ENCODE data around the gene CACNA1B. TPM values are rescaled to one million over a fixed set of nuclear protein-coding genes. Genes with fewer than 3 reads are reported as not detected.

The CACNA1B gene
- total and polyA plus RNA-seq, 9 of the 15 experiments (the other 6 are each of a cell fraction or from before 2014, with no cell fraction given): 0.01 to 0.04 TPM; not detected in 7

DNA sequence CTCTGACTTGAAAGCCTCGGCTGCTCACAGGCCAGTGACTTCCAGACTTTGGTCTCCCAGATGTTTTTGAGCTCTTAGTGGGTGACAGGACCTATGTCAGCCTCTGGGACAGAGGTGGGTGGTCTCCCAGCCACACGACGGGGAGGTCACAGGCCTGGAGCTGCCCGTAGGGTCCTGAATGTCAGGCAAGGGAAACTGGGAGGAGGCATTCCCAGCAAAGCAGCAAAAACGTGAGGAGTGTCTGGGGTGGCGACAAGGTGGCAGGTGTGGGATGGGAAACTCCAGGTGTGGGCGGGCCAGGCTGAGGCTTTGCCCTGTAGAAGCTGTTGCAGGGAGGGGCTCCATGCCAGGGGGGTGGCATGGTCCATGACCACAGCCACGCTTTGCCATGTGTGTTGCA lies 110.5 kb downstream of the CACNA1B start:
- FAIRE-seq (no peak), DNase-seq (ENCODE audit: extremely low read depth in 1 of 4, low spot score in 3 of 4) (no peak), ATAC-seq (no peak)
- Histone ChIP-seq H3K9ac (ENCODE audit: insufficient read depth in 1 of 2, low read depth in 2 of 2, low read length in 2 of 2) (no peak overlapping the region), H3K27ac (ENCODE audit: extremely low read depth, low read depth, low read length) (no peak overlapping the region), H3K4me3 (no peak overlapping the region), H3K9me3 (replicated peaks; ENCODE audit: control insufficient read depth, insufficient read depth, low read depth, low read length) (no peaks in the 10 kb centered on the region), H3K27me3 (ENCODE audit: control insufficient read depth in 2 of 2, insufficient read depth in 2 of 2, low read length in 2 of 2) (peaks cover 8 to 61% of the 10 kb centered on the region in 2 experiments; a peak in 4 of 5 replicates), H3K36me3 (ENCODE audit: control insufficient read depth, insufficient read depth, low read length) (no peaks in the 10 kb centered on the region), H3K9me1 (ENCODE audit: control insufficient read depth, insufficient read depth, low read length) (no peaks in the 10 kb centered on the region), H4K20me1 (replicated peaks; ENCODE audit: control insufficient read depth, insufficient read depth, low read length) (0 out of 2 replicates have a peak, but pooled peaks cover 3% of the 10 kb centered on the region), H3K4me1 (replicated peaks in 1 of 2; ENCODE audit: control insufficient read depth in 2 of 2, insufficient read depth in 2 of 2, low read length in 2 of 2) (no peaks in the 10 kb centered on the region; a peak in 1 of 5 replicates), H3K4me2 (ENCODE audit: insufficient read depth, low read length) (no peak overlapping the region), H3K79me2 (ENCODE audit: control insufficient read depth, insufficient read depth, low read length) (no peaks in the 10 kb centered on the region), H2AFZ (ENCODE audit: low read depth, low read length) (no peak overlapping the region)
- TF ChIP-seq, protein P1, sequence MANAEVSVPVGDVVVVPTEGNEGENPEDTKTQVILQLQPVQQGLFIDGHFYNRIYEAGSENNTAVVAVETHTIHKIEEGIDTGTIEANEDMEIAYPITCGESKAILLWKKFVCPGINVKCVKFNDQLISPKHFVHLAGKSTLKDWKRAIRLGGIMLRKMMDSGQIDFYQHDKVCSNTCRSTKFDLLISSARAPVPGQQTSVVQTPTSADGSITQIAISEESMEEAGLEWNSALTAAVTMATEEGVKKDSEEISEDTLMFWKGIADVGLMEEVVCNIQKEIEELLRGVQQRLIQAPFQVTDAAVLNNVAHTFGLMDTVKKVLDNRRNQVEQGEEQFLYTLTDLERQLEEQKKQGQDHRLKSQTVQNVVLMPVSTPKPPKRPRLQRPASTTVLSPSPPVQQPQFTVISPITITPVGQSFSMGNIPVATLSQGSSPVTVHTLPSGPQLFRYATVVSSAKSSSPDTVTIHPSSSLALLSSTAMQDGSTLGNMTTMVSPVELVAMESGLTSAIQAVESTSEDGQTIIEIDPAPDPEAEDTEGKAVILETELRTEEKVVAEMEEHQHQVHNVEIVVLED (CRISPR knock-in tag; IDR thresholded peaks at IDR 0.05): no peak
- TF ChIP-seq SAFB (IDR thresholded peaks at IDR 0.05; ENCODE audit: borderline replicate concordance, low read depth, low read length) (no peak), ZNF24 (IDR thresholded peaks at IDR 0.05) (no peak), ZNF408 (CRISPR knock-in tag; IDR thresholded peaks at IDR 0.05; ENCODE audit: low read depth) (no peak), PRMT5 (CRISPR knock-in tag; IDR thresholded peaks at IDR 0.05) (no peak), TGIF2 (CRISPR knock-in tag; IDR thresholded peaks at IDR 0.05) (no peak), NFATC3 (IDR thresholded peaks at IDR 0.05) (no peak), TAL1 (IDR thresholded peaks at IDR 0.05) (no peak), RBM25 (IDR thresholded peaks at IDR 0.05; ENCODE audit: low read depth, low read length, severe bottlenecking) (no peak), ZNF263 (CRISPR knock-in tag; IDR thresholded peaks at IDR 0.05; ENCODE audit: borderline replicate concordance) (no peak), NBN (IDR thresholded peaks at IDR 0.05; ENCODE audit: low read depth) (no peak), ZC3H11A (IDR thresholded peaks at IDR 0.05; ENCODE audit: low read depth, low read length) (no peak), BRCA1 (IDR thresholded peaks at IDR 0.05) (no peak), BRCA1 (CRISPR knock-in tag; IDR thresholded peaks at IDR 0.05) (no peak), ZFX (CRISPR knock-in tag; IDR thresholded peaks at IDR 0.05) (no peak), ZNF589 (CRISPR knock-in tag; IDR thresholded peaks at IDR 0.05; ENCODE audit: low read depth) (no peak), ZNF77 (CRISPR knock-in tag; IDR thresholded peaks at IDR 0.05) (no peak), POLR2AphosphoS5 (IDR thresholded peaks at IDR 0.05; ENCODE audit: control insufficient read depth, insufficient read depth, low read depth, low read length) (no peak), PHB2 (IDR thresholded peaks at IDR 0.05; ENCODE audit: low read depth) (no peak), NELFE (IDR thresholded peaks at IDR 0.05; ENCODE audit: insufficient read depth, insufficient read length) (no peak)
- TF ChIP-seq, protein P2, sequence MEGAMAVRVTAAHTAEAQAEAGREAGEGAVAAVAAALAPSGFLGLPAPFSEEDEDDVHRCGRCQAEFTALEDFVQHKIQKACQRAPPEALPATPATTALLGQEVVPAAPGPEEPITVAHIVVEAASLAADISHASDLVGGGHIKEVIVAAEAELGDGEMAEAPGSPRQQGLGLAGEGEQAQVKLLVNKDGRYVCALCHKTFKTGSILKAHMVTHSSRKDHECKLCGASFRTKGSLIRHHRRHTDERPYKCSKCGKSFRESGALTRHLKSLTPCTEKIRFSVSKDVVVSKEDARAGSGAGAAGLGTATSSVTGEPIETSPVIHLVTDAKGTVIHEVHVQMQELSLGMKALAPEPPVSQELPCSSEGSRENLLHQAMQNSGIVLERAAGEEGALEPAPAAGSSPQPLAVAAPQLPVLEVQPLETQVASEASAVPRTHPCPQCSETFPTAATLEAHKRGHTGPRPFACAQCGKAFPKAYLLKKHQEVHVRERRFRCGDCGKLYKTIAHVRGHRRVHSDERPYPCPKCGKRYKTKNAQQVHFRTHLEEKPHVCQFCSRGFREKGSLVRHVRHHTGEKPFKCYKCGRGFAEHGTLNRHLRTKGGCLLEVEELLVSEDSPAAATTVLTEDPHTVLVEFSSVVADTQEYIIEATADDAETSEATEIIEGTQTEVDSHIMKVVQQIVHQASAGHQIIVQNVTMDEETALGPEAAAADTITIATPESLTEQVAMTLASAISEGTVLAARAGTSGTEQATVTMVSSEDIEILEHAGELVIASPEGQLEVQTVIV (CRISPR knock-in tag; IDR thresholded peaks at IDR 0.05; ENCODE audit: borderline replicate concordance): no peak
- intact Hi-C loops (cut with micrococcal nuclease) (no loop called here), in situ Hi-C loops (cut with MboI) (no loop called here)
- 0% methylated on average over 7 of the region's 8 CpGs for WGBS (ENCODE audit: insufficient coverage, low coverage, missing lambda C conversion rate)
- BruUV-seq (replicated peaks): no TSS peak
- ChIA-PET CTCF (ENCODE audit: low intra/inter-chr PET ratio) (no interaction called here), POLR2A (no interaction called here)
